Amniotic stem cell (primary cell): ENCODE results near the gene CTTN.

Source experiments
- DNase-seq: peaks from one replicate; lab custom pipeline; 2025; lab: John Stamatoyannopoulos, UW

The CTTN gene

DNA sequence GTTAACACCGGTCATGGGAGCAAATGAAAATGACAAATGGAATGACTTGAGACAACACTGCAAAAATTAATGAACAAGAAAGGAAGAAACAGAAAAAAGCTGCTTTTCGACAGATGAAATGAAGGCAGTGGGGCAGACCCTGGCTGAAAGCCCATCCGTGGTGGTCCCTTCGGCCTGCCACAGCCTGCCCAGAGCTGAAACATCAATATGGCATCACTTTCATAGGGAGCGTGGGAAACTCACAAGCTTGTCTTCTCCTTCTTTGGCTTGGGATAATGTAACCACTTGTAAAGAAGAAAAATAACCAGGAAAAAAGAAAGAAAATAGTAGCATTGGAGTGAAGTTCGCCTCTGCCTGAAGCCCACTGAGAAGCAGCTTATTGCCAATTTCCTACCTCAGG lies 78.8 kb downstream of the CTTN start:
- DNase-seq: no peak

DNA sequence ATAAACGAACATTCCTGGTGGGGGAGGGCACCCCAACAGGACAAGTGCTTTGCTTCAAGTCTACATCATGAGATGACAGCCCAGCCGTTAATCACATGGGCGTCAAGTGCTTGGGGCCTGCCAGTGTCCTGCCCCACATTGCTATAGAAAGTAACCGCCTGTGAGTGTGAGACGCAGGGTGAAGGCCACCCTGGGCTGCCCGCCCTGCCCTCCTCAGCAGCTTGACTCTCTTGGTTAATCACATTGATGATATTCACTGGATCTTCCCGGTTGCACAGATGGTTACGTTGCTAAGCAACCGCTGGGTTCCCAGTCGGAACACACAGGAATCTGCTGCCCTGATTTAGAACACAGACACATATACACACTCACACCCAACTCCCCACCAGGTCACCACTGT lies 79.3 kb downstream of the CTTN start:
- no peak for DNase-seq

DNA sequence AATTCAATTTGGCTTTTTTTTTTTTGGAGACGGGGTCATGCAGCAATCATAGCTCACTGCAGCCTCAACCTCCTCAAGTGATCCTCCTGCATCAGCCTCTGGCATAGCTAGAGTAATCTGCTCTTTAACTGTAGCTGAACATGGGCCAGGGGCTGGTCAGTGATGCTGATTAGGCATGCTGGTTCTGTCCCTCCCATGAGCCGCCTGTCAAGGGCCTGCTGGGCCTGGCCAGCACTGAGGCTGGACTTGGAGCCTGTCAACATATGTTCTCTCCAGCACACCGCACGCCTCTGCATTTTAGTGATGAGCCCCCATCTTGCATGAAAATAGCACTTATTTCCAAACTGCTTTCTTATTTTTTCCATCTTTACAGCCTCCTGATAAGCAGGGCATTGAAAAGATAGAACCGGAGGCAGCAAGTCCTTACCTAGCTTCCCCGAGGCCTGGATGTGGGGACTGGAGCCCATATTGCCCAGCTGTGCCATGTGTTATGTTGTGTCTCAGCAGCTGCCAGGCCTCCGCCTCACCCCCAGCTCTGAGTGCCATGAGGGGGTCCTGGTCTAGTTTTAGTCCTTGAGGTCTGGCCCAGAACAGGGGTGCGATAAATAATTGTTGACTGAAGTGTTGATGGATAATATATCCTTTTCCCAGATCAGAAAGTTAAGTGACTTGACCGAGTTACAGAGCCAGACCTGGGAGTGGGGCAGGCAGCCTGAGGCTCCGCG lies 80.0 kb downstream of the CTTN start:
- DNase-seq: no peak

DNA sequence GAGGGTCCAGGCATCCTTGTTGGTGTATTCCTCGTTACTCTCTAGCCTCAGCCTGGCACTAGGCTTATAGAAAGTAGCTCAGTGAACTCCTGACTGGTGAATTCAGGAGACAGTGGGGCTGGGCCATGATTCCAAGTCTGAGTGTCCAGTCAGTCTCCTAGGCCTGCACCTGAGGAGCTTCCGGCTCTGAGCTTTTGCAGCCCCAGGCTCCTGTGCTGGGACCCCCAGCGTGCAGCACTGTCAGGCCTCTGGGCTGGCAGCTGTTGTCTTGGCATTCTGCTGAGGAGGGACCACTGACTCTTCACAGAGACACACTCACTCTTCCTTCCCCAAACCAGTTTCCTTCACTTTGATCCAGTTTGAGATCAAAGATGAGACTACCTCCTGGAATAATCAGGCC lies 82.4 kb downstream of the CTTN start:
- no peak for DNase-seq

DNA sequence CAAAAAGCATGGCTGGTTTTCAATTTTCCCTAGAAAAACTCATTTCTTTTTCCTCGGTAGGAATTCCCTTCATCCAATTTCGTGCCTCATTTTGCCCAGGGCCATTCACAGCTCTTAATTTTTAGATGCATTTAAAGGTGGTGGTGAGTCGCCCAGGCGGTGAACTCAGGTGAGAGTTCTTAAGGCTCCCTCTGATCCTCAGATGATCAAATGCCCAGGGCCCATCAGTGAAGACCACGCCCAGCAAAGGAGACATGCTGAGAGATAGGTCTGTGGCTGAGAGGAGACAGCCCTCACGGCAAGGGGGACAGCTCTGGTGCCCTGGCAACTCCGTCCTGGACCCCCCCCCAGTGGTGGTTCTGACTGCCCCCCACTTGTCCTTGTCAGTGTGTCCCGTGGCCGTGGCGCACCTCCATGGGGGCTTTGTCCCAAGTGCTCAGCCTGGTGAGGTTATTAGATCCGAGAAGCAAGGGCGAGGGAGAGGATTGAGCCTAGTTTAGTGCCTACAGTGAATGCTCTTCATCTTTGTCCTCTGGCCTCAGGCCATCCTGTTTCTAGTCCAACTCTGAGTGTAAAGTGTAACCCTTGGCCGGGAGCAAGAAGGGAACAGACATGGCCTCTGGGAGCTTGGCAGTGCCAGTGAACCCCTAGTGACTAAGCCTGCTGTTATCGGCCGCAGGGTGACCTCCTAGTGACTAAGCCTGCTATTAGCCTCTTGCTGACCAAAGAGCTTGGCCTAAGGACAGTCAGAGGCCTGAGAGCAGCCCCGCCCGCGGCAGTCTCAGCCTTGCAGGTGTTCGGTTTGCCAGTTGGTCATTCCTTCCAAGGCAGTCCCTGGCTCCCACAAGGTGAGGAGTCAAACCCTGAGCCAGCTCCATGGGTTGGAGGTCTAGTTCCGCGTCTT lies 83.5 kb downstream of the CTTN start:
- DNase-seq: no peak

DNA sequence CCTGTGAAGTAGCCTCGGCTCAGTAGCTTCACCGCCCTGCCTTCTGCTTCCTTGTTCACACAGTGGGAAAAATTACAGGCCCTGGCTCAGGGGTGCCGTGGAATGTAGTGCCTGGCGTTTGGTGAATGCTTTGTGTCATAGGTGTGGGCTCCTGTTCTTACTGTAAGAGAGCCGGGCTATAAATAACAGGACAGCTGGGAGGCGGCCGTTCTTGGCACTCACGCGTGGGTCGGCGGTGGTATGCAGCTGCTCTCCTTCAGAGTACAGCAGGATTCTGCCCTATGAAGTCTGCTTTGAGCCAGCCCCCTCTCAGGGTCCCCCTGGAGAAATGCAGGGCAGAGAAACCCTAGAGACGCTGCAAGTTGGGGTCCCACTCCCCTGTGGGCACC lies 84.2 kb downstream of the CTTN start:
- DNase-seq: no peak

DNA sequence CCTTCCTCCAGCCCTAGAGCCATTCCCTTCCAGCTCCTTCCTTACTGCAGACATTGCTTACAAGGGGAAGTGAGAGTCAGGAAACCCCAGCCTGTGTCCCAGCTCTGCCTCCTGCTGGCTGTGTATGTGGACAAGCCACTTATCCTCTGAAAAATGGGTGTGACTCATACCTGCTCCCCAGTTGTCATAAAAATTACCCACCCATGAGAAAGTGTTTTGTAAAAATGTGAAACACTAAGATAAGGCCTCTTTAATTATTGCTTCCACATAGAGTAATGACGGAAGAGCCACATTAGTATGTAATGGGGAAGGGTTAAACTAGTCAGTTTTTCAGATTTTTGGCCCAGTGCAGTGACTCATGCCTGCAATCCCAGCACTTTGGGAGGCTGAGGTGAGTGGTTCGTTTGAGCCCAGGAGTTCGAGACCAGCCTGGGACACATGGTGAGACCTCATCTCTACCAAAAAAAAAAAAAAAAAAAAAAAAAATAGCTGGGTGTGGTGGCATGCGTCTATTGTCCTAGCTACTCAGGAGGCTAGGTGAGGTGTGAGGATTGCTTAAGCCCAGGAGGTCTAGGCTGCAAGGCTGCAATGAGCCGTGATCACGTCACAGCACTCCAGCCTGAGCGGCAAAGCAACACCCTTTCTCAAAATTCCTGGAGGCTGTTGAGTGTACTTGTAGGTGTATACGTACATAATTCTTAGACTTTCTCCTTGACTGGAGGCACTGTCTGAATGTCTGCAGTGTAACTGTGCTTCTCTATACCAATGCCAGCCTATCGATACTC lies 84.9 kb downstream of the CTTN start:
- DNase-seq: no peak

DNA sequence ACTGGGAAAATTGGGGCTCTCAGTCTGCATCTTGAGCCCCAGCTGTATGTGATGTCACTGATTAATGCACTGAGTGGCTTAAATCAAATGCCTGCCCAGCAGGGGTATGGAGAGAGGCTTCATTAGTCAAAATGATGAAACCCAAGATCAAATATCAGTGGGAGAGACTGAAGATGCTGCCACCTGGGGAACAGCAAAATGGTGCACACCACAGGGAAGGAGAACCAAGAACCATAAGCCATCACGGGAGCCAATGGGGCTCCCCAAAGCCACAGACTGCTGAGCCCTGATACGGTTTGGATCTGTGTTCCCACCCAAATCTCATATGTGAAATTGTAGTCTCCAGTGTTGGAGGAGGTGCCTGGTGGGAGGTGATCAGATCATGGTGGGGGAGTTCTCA lies 85.6 kb downstream of the CTTN start:
- DNase-seq: no peak

DNA sequence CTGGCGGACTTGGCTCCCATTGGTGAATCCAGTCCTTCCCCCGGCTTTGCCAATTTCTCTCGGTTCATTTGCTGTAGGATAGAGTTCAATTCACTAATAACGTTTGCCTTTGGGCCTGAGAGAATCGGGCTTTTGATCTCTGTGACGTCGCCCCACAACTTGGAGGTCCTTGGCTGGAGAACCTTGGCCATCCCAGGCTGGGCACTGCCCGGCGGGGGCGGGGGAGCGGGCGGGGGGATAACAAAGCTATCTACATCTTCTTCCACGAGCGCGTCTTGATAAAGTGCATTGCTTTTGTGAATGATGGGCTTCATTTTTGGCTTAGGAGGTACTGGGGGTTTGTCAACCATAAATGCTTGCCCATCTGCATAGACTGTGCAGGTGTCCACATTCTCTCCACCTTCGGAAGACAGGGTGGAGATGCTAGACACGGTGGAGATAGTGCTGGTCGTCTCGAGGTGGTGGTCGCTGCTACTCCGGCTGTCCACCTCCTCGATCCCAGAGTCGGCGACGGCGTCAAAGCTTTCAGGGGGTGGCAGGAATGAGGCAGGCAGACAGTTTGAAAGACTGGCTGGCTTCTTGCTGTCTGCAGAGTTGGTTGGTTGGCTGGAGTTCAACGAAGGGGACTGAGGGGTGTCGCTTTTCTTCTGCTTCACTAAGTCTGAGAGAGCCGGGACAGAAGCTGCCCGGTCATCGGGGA lies 87.1 kb downstream of the CTTN start:
- DNase-seq: no peak

DNA sequence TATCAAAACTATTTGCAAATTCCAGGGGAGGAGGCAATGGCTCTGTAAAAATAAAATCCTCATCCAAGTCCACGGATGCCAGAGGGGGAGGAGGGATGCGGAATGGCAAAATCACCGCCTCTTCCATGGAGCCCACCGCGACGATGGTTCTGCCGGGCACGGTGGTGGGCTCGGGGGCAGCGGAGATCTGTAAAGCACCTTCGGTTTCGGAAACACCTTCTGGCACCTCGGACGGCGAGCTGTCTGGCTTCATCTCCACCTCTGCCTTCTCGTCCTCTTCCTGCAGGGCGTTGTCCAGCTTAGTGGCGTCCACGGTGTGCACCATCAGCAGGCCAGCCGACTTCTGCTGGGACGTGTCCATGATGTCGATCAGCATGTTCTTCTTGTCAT lies 87.7 kb downstream of the CTTN start:
- DNase-seq: no peak
